Stimulated activated naive CD8-positive, alpha-beta T cell treated with anti-CD3 and anti-CD28 coated beads, Interleukin-15, Interleukin-2, amounts not matched to agents 100 ng/mL and 50 ng/mL, for 24 hours (primary cell): ENCODE data around the gene ACTN1.
"Not testable (repeated sequence)": the region's sequence is repeated elsewhere in the genome, so short reads cannot be mapped to it uniquely, and the experiment has no call there.

ENCODE experiments used
- H3K27ac Mint-ChIP-seq: one replicate; pipeline ENCODE4 v1.8.0; 2021; ENCODE audit warnings: mild to moderate bottlenecking, mixed read lengths
- H3K27me3 Mint-ChIP-seq: one replicate; pipeline ENCODE4 v1.8.0; 2021; ENCODE audit warnings: mixed read lengths
- H3K36me3 Mint-ChIP-seq: one replicate; pipeline ENCODE4 v1.8.0; 2021; ENCODE audit warnings: low read depth, mixed read lengths
- H3K4me1 Mint-ChIP-seq: one replicate; pipeline ENCODE4 v1.8.0; 2021; ENCODE audit warnings: low read depth, mixed read lengths
- H3K4me3 Mint-ChIP-seq: one replicate; pipeline ENCODE4 v1.8.0; 2021; ENCODE audit warnings: mild to moderate bottlenecking, mixed read lengths
- H3K9me3 Mint-ChIP-seq: one replicate; pipeline ENCODE4 v1.8.0; 2021; ENCODE audit warnings: mixed read lengths

The ACTN1 gene

GRCh38 chr14:68978172-68978911, 760 bp downstream of the ACTN1 start:
- peaks cover 37% of the 10 kb centered on the region for H3K36me3 Mint-ChIP-seq
- peak overlapping the region; percentile 88 for H3K4me3 Mint-ChIP-seq
- H3K27ac Mint-ChIP-seq = peak overlapping the region; percentile 73
- peaks cover 49% of the 10 kb centered on the region for H3K4me1 Mint-ChIP-seq
- H3K27me3 Mint-ChIP-seq = peaks cover 4% of the 10 kb centered on the region
- peaks cover 1% of the 10 kb centered on the region for H3K9me3 Mint-ChIP-seq

GRCh38 chr14:68977718-68978171, 1.4 kb downstream of the ACTN1 start:
- Mint-ChIP-seq H3K4me1 (peaks cover 44% of the 10 kb centered on the region), H3K27ac (peak overlapping the region; percentile 85), H3K36me3 (peaks cover 43% of the 10 kb centered on the region), H3K4me3 (peak overlapping the region; percentile 86), H3K9me3 (peaks cover 4% of the 10 kb centered on the region), H3K27me3 (peaks cover 4% of the 10 kb centered on the region)

GRCh38 chr14:68977180-68977717, 1.9 kb downstream of the ACTN1 start:
- peaks cover 48% of the 10 kb centered on the region for H3K36me3 Mint-ChIP-seq
- H3K4me1 Mint-ChIP-seq = peaks cover 48% of the 10 kb centered on the region

GRCh38 chr14:68976160-68977067, 2.7 kb downstream of the ACTN1 start:
- peak overlapping the region; percentile 86 for H3K4me3 Mint-ChIP-seq
- H3K9me3 Mint-ChIP-seq = peaks cover 4% of the 10 kb centered on the region
- peaks cover 55% of the 10 kb centered on the region for H3K36me3 Mint-ChIP-seq
- peaks cover 53% of the 10 kb centered on the region for H3K4me1 Mint-ChIP-seq
- H3K27ac Mint-ChIP-seq = peak overlapping the region; percentile 46
- H3K27me3 Mint-ChIP-seq = peaks cover 2% of the 10 kb centered on the region

More at GRCh38 chr14:68977180-68977717, 1.9 kb downstream of the ACTN1 start:
- Mint-ChIP-seq H3K27ac (peak overlapping the region; percentile 85), H3K27me3 (peaks cover 4% of the 10 kb centered on the region), H3K9me3 (peaks cover 4% of the 10 kb centered on the region), H3K4me3 (peak overlapping the region; percentile 86)

- Mint-ChIP-seq H3K9me3 (peaks cover 4% of the 10 kb centered on the region), H3K36me3 (peaks cover 58% of the 10 kb centered on the region), H3K4me1 (peaks cover 56% of the 10 kb centered on the region), H3K27ac (peak overlapping the region; percentile 34), H3K4me3 (peak overlapping the region; percentile 86), H3K27me3 (no peaks in the 10 kb centered on the region)
Measured at GRCh38 chr14:68975667-68976066, 3.4 kb downstream of the ACTN1 start.

- H3K9me3 Mint-ChIP-seq = peaks cover 4% of the 10 kb centered on the region
- H3K27ac Mint-ChIP-seq = no peak overlapping the region
- H3K27me3 Mint-ChIP-seq = no peaks in the 10 kb centered on the region
- H3K4me1 Mint-ChIP-seq = peaks cover 58% of the 10 kb centered on the region
- H3K4me3 Mint-ChIP-seq = no peak overlapping the region
- H3K36me3 Mint-ChIP-seq = peaks cover 63% of the 10 kb centered on the region
Measured at GRCh38 chr14:68974759-68975347, 4.2 kb downstream of the ACTN1 start.

GRCh38 chr14:68973639-68974038, 5.5 kb downstream of the ACTN1 start:
- Mint-ChIP-seq H3K4me1 (peaks cover 69% of the 10 kb centered on the region), H3K27me3 (no peaks in the 10 kb centered on the region), H3K27ac (no peak overlapping the region), H3K9me3 (peaks cover 4% of the 10 kb centered on the region), H3K36me3 (peaks cover 65% of the 10 kb centered on the region), H3K4me3 (no peak overlapping the region)

- peaks cover 65% of the 10 kb centered on the region for H3K36me3 Mint-ChIP-seq
- not testable (repeated sequence) for H3K27me3 Mint-ChIP-seq, H3K4me3 Mint-ChIP-seq, H3K27ac Mint-ChIP-seq, H3K9me3 Mint-ChIP-seq
- peaks cover 73% of the 10 kb centered on the region for H3K4me1 Mint-ChIP-seq
Measured at GRCh38 chr14:68973219-68973565, 5.9 kb downstream of the ACTN1 start.

- H3K4me3 Mint-ChIP-seq = no peak overlapping the region
- H3K27ac Mint-ChIP-seq = no peak overlapping the region
- no peaks in the 10 kb centered on the region for H3K27me3 Mint-ChIP-seq
- H3K9me3 Mint-ChIP-seq = peaks cover 4% of the 10 kb centered on the region
- peaks cover 65% of the 10 kb centered on the region for H3K36me3 Mint-ChIP-seq
- H3K4me1 Mint-ChIP-seq = peaks cover 78% of the 10 kb centered on the region
Measured at GRCh38 chr14:68972507-68973218, 6.4 kb downstream of the ACTN1 start.

- Mint-ChIP-seq H3K36me3 (peaks cover 60% of the 10 kb centered on the region), H3K4me3 (no peak overlapping the region), H3K27me3 (no peaks in the 10 kb centered on the region), H3K27ac (no peak overlapping the region), H3K4me1 (peaks cover 77% of the 10 kb centered on the region), H3K9me3 (peaks cover 4% of the 10 kb centered on the region)
Measured at GRCh38 chr14:68971411-68972035, 7.6 kb downstream of the ACTN1 start.

- Mint-ChIP-seq H3K9me3 (peaks cover 4% of the 10 kb centered on the region), H3K27ac (peak overlapping the region; percentile 79), H3K4me3 (peak overlapping the region; percentile 52), H3K36me3 (peaks cover 52% of the 10 kb centered on the region), H3K4me1 (peaks cover 77% of the 10 kb centered on the region), H3K27me3 (no peaks in the 10 kb centered on the region)
Measured at GRCh38 chr14:68970736-68971135, 8.4 kb downstream of the ACTN1 start.

GRCh38 chr14:68970038-68970612, 9.0 kb downstream of the ACTN1 start:
- Mint-ChIP-seq H3K9me3 (peaks cover 4% of the 10 kb centered on the region), H3K36me3 (peaks cover 46% of the 10 kb centered on the region), H3K27me3 (no peaks in the 10 kb centered on the region), H3K27ac (peak overlapping the region; percentile 79), H3K4me3 (peak overlapping the region; percentile 52), H3K4me1 (peaks cover 77% of the 10 kb centered on the region)

GRCh38 chr14:68969278-68970033, 9.6 kb downstream of the ACTN1 start:
- Mint-ChIP-seq H3K4me3 (peak overlapping the region; percentile 52), H3K27me3 (no peaks in the 10 kb centered on the region), H3K27ac (peak overlapping the region; percentile 79), H3K9me3 (peaks cover 4% of the 10 kb centered on the region), H3K4me1 (peaks cover 81% of the 10 kb centered on the region), H3K36me3 (peaks cover 39% of the 10 kb centered on the region)
